Measurements from ENCODE around the gene ALOX12B.

GRCh38 chr17:8122422-8122923, 35.0 kb upstream of the ALOX12B start:
- TF ChIP-seq CTCF (IDR thresholded peaks at IDR 0.05), result no peak
- TF ChIP-seq POLR2A (IDR thresholded peaks at IDR 0.05), result no peak
